Osteocyte (in vitro differentiated cells): ENCODE data around the gene CCDC85B. TPM values are rescaled to one million over a fixed set of nuclear protein-coding genes. Genes with fewer than 3 reads are reported as not detected.

Experiments
- DNase-seq: peaks from one replicate; pipeline ENCODE4 v3.0.0; 2021; ENCODE audit warnings: mixed read lengths; ENCODE audit not compliant: unreplicated experiment; ENCODE audit errors: extremely low spot score
- H3K27ac Mint-ChIP-seq: one replicate; pipeline ENCODE4 v1.8.0; 2021; ENCODE audit warnings: mild to moderate bottlenecking, mixed read lengths; ENCODE audit not compliant: unreplicated experiment
- H3K27me3 Mint-ChIP-seq: one replicate; pipeline ENCODE4 v1.8.0; 2021; ENCODE audit warnings: mixed read lengths; ENCODE audit not compliant: unreplicated experiment
- H3K36me3 Mint-ChIP-seq: one replicate; pipeline ENCODE4 v1.8.0; 2021; ENCODE audit warnings: mixed read lengths; ENCODE audit not compliant: unreplicated experiment
- H3K4me1 Mint-ChIP-seq: one replicate; pipeline ENCODE4 v1.8.0; 2021; ENCODE audit warnings: mixed read lengths; ENCODE audit not compliant: unreplicated experiment
- H3K4me3 Mint-ChIP-seq: one replicate; pipeline ENCODE4 v1.8.0; 2021; ENCODE audit warnings: mild to moderate bottlenecking, moderate library complexity, mixed read lengths; ENCODE audit not compliant: unreplicated experiment
- H3K9me3 Mint-ChIP-seq: one replicate; pipeline ENCODE4 v1.8.0; 2021; ENCODE audit warnings: mixed read lengths; ENCODE audit not compliant: unreplicated experiment
- total RNA-seq: library from RNA; stranded (reverse); gene quantifications from 2 replicates; pipeline ENCODE4 v1.2.1, GENCODE V29; 2021
- TF ChIP-seq, protein P1 (sequence below): fragments of 200-600 bp; sonication (generic); IDR thresholded peaks from 2 replicates; pipeline ENCODE4 v1.5.0; 2021; ENCODE audit warnings: antibody characterized with exemption, mild to moderate bottlenecking, moderate library complexity

The CCDC85B gene
- total RNA-seq, 1 donor from 2014 or later, result 39.0 TPM

DNA sequence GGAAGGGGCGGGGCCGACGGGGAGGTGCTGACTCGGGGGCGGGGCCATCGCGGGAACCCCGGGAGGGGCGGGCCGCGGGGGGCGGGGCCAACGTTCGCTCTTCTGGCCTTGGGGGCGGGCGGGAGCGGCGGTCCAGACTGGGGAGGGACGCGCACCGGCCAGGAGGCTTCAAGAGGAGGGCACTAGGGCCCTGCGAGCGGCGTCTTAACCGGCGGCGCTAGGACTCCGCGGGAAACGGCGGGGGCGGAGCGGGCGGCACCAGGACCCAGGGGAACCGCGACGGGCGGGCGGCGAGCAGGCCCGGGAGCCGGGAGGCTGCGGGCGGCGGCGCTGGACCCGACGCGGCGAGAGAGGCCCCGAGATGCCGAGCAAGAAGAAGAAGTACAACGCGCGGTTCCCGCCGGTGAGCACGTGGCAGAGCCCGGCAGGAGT lies 28.7 kb downstream of the CCDC85B start, which contains the start of gene DRAP1:
Gene DRAP1 (plus strand): TSS at position 286 of the 432 bp plus-strand sequence. CDS start 76 bp downstream, at position 362.
- peaks cover 23% of the 10 kb centered on the region for H3K36me3 Mint-ChIP-seq

DNA sequence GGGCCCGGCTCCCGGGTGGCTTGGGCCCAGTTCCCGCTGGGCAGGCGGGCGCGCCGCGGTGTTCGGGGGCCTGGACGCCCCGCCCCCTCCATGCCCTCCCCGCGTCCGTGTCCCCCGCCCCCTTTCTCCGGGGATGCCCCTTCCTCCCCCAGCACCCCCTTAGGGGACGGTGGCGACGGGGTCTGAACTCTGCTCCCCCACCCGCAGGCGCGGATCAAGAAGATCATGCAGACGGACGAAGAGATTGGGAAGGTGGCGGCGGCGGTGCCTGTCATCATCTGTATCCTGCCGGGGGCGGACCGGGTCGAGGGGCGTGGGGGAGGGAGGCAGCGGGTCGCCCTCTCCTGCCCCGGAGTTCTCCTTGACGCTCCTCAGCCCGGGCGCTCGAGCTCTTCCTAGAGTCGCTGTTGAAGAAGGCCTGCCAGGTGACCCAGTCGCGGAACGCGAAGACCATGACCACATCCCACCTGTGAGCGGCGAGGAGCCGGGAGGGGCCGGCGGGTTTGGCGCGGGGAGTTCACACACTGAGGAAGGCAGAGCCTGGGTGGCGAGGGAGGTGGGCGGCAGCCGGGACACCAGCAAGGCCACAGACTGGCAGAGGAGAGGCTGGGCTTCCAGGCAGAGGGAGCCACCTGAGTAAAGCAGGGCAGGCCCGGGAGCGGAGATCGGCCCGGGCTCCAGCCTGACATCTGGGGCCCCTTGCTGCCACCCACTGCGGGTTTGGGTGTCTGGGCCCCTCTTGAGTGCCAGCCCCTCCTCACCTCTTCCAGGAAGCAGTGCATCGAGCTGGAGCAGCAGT lies 29.3 kb downstream of the CCDC85B start:
- DNase-seq, result no peak

More for the DNA sequence above, 28.7 kb downstream of the CCDC85B start, which contains the start of gene DRAP1:
- DNase-seq, result peak; percentile 99
- Mint-ChIP-seq H3K4me3 (peak within 1 kb of the TSS; percentile 88), H3K9me3 (no peaks in the 10 kb centered on the region), H3K4me1 (peaks cover 42% of the 10 kb centered on the region), H3K27ac (peak within 1 kb of the TSS; percentile 98), H3K27me3 (no peaks in the 10 kb centered on the region)
- TF ChIP-seq, protein P1, sequence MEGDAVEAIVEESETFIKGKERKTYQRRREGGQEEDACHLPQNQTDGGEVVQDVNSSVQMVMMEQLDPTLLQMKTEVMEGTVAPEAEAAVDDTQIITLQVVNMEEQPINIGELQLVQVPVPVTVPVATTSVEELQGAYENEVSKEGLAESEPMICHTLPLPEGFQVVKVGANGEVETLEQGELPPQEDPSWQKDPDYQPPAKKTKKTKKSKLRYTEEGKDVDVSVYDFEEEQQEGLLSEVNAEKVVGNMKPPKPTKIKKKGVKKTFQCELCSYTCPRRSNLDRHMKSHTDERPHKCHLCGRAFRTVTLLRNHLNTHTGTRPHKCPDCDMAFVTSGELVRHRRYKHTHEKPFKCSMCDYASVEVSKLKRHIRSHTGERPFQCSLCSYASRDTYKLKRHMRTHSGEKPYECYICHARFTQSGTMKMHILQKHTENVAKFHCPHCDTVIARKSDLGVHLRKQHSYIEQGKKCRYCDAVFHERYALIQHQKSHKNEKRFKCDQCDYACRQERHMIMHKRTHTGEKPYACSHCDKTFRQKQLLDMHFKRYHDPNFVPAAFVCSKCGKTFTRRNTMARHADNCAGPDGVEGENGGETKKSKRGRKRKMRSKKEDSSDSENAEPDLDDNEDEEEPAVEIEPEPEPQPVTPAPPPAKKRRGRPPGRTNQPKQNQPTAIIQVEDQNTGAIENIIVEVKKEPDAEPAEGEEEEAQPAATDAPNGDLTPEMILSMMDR, result no peak

DNA sequence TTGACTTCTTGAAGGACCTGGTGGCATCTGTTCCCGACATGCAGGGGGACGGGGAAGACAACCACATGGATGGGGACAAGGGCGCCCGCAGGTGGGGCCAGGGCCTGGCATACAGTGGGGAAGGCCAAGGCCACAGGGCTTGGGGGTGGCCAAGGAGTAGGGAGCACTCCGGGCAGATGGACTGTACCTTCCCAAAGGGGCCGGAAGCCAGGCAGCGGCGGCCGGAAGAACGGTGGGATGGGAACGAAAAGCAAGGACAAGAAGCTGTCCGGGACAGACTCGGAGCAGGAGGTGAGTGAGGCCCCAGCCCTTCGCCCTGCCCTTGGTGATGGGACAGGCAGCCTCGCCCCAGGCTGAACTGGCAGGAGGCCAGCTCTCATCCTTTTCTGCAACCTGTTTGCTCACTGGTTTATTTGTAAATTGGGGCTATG lies 29.9 kb downstream of the CCDC85B start:
- H3K4me3 Mint-ChIP-seq, result peak overlapping the region; percentile 88
- peak overlapping the region; percentile 65 for H3K27ac Mint-ChIP-seq
- no peak for DNase-seq
- H3K36me3 Mint-ChIP-seq, result peaks cover 23% of the 10 kb centered on the region
- TF ChIP-seq, protein P1, result no peak
- peaks cover 30% of the 10 kb centered on the region for H3K4me1 Mint-ChIP-seq
- no peaks in the 10 kb centered on the region for H3K9me3 Mint-ChIP-seq
- H3K27me3 Mint-ChIP-seq, result no peaks in the 10 kb centered on the region

More for the DNA sequence above, 29.3 kb downstream of the CCDC85B start:
- Mint-ChIP-seq H3K9me3 (no peaks in the 10 kb centered on the region), H3K36me3 (peaks cover 23% of the 10 kb centered on the region), H3K27me3 (no peaks in the 10 kb centered on the region), H3K27ac (peak overlapping the region; percentile 65), H3K4me1 (peaks cover 36% of the 10 kb centered on the region), H3K4me3 (peak overlapping the region; percentile 88)
- TF ChIP-seq, protein P1, result no peak

DNA sequence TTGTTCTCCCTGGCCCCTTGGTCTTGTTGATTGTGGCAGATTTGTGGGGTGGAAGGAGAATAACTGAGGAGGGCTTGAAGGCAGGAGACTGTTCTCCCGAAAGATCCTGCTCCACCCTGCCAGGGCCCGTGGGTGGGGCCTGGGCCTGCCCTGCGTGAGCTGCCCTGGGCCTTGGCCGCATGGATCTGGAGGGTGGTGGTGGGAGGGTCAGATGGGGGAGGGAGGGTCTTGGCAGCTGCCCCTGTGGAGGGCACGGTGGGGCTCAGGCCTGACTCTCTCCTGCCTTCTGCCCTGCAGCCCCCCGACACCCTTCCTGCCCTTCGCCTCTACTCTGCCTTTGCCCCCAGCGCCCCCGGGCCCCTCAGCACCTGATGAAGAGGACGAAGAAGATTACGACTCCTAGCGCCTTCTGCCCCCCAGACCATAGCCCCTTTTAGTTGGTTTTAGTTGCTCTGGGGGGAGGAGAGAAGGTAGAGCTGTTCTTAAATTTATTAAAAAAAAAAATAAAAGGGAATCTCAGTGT lies 30.6 kb downstream of the CCDC85B start:
- H3K36me3 Mint-ChIP-seq, result peaks cover 23% of the 10 kb centered on the region
- no peaks in the 10 kb centered on the region for H3K9me3 Mint-ChIP-seq
- H3K4me3 Mint-ChIP-seq, result peak overlapping the region; percentile 88
- peaks cover 23% of the 10 kb centered on the region for H3K4me1 Mint-ChIP-seq
- TF ChIP-seq, protein P1, result no peak
- H3K27me3 Mint-ChIP-seq, result no peaks in the 10 kb centered on the region
- DNase-seq, result no peak
- no peak overlapping the region for H3K27ac Mint-ChIP-seq

DNA sequence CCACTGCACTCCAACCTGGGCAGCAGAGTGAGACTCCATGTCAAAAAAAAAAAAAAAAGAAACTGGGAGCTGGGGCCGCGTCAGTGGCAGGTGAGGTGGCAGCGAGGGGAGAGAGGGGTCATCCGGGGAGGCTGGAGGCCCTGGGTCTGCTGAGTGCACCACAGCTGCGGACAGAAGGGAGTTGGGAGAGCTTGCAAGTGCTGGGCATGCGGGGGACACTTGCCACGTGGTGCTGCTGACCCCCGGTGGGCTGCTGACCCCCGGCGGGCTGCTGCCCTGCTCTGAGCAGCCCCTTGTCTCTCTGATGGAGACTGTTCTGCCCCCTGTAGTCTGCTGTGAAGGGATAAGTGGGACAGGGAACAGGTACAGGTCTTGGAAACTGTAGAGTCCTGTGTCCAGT lies 31.4 kb downstream of the CCDC85B start:
- peaks cover 15% of the 10 kb centered on the region for H3K4me1 Mint-ChIP-seq
- no peaks in the 10 kb centered on the region for H3K27me3 Mint-ChIP-seq
- TF ChIP-seq, protein P1, result no peak
- no peak overlapping the region for H3K4me3 Mint-ChIP-seq
- no peaks in the 10 kb centered on the region for H3K9me3 Mint-ChIP-seq
- no peak for DNase-seq
- no peak overlapping the region for H3K27ac Mint-ChIP-seq
- H3K36me3 Mint-ChIP-seq, result peaks cover 20% of the 10 kb centered on the region
